SK-N-MC (cell line): Measurements from ENCODE around the gene ANKLE2.

ENCODE experiments used
- EZH2 ChIP-seq: fragments of 200-600 bp; sonication (generic); IDR thresholded peaks from one replicate; pipeline ENCODE4 v1.6.1; 2017; ENCODE audit warnings: antibody characterized with exemption
- FOXP2 ChIP-seq: optimal IDR thresholded peaks from 2 replicates; pipeline ENCODE3; 2011; ENCODE audit warnings: mild to moderate bottlenecking, moderate library complexity; ENCODE audit not compliant: insufficient read depth; ENCODE audit errors: extremely low read length, control extremely low read depth
- POLR2AphosphoS5 ChIP-seq: IDR thresholded peaks from 2 replicates; pipeline ENCODE4 v1.6.1; 2012; ENCODE audit warnings: mild to moderate bottlenecking, low read depth, low read length, borderline replicate concordance

GRCh38 chr12:132772606-132773005 is 11.0 kb upstream of the ANKLE2 start:
- TF ChIP-seq POLR2AphosphoS5 (no peak), EZH2 (no peak), FOXP2 (no peak)
